Islet precursor cell (in vitro differentiated cells): ENCODE data around the gene ACAA1.
"Not testable (repeated sequence)": the region's sequence is repeated elsewhere in the genome, so short reads cannot be mapped to it uniquely, and the experiment has no call there.

Experiments used
- DNase-seq: peaks from one replicate; pipeline ENCODE4 v3.0.0-alpha.2; 2018

Gene ACAA1

DNA sequence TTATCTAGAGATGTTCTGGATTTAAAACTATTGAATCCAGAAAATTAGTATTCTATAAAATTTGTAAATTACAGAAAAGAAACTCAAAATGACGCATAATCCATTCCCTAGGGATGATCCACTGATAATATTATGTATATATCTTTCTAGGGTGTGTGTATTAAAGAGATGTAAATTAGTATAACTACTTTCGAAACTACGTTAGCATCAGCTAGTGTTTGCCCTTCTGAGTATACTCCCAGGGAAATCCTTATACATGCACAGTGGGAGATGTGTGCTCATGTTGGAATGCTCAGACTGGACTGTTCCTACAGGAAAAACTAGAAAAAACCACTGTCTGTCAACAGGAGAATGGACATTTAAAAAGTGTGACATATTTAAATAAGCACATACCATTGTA lies 36.4 kb downstream of the ACAA1 start:
- no peak for DNase-seq

- DNase-seq = peak; percentile 50
Observed at GRCh38 chr3:38099518-38099917, 37.4 kb downstream of the ACAA1 start.

DNA sequence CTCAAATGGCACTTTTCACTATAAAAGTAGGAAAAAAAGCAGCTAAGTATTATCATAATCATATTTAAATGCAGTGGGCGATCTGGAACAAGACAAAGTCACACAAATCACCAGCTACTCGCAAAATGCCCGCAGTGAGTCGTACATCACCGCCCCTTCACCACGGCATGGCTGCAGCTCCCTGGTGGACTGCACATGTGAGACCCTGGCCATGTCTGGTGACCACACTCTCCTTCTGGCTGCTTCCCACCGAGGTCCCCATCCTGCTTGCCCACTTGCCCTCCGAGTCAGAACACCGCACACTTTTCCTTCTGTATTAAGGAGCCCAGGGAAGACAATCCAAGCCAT lies 38.6 kb downstream of the ACAA1 start:
- DNase-seq = no peak

GRCh38 chr3:38097446-38098375 lies 39.2 kb downstream of the ACAA1 start:
- peak; percentile 45 for DNase-seq

DNA sequence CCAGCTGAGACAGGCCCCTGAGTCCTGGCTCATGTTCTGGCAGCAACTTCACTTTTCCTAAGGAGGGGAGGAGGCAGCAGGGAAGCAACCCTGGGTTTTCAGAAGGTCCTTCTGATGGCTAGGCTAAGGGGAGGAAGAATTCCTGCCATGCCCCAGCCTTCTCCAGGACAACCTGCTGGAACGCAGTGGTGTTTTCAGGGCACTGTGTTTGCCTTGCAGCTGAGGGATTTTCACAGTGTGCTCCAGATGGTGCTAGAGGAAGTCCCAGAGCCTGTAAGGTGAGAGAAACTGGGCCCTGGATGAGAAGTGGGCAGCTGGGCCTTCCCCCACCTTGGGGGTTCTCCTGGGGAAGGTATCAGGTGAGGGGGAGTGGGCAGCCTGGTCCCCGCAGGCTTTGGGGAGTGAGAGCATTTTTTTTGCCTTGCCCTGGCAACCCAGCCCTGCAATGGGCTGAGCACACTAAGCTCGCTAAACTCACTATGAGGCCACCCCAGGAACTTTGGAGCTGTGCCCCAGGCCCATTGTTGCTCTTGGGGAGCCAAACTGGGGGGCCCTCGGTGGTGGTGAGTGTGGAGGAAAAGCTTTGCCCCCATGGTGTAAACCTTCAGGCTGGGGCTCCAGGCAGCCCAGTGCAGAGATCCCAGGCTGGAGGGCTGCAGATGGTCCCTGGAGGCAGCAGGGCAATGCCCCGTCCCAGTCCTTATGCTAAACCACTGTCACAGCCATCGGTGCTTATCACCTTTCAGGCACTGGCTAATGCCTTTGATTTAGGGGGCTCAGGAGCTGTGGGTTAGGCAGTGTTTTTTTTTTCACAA lies 41.1 kb downstream of the ACAA1 start:
- peak; percentile 44 for DNase-seq

GRCh38 chr3:38094999-38095398 lies 41.9 kb downstream of the ACAA1 start:
- no peak for DNase-seq

DNA sequence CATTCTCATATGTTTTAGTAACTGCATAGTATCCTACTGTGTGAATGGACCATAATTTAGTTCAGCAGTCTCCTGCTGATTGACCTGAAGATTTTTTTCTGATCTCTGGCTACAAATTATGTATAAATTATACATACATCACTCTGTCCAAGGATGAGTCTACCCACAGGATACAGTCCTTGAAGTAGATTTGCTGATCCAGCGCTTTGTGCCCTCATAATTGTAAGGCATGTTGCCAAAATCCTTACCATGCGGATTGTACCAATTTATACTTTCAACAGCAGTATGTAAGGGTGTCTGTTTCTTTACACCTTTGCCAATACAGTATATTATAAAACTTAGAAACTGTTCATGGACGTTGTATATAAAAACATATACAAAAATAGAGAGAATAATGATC lies 46.5 kb downstream of the ACAA1 start:
- DNase-seq = no peak

DNA sequence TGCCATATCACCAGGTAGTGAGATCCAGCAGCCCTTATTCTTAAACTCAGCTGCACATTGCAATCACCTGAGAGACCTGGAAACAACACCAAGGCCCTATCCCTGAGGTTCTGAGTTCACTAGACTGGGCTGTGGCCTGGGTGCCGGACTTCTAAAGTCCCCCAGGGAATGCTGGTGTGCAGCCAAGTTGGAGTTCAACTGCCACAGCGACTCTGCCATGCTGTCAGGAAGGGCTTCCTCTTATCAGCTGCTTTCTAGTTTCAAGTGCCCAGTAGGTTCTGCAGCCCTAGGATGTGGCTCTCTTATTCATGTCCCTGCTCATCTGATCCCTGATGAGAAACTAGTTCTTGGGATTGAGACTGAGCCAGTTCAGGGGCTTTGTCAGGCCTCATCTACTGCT lies 47.8 kb downstream of the ACAA1 start:
- DNase-seq = no peak

DNA sequence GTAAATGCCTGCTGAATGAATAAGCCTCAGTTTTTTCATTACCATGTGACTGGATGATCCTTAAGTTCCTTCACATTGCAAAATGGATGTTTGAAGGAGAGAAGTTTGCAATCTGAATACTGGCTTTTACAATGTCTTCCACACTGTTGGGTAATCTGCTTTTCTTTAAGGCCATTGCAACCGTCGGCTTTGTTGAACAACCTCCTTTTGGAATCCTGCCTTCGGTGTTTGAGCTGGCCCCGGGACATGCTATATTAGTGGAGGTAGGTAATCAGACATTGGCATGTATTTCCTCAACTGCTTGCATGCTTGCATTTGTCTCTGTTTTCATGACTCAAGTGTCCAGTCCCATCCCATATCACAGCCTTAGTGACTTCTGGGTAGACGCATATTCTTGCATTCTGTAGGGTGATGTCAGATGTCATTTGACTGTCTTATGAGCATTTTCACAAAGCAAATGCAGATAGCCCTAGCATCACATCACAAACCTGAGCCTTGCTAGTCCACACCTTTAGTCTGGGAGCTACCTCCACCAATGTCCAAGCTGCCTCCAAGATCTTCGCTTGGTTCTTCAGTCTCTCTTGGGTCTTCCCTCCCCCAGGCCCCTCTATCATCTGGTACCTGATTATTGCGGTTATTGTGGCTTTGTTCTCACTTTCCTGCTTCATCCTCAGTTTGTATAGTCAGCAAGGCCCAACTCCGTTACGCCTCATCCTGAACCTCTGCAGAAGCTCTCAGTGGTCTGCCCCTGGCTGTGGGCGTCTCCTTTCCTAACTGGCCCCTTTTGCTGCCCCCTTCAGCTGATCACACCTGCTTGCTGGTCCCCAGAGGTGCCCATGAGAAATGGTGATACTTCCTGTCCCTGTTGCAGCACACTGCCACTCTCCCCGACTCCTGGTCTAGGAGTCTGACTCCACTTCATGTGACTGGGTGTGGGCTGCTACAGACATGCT lies 48.5 kb downstream of the ACAA1 start:
- DNase-seq = no peak

- DNase-seq = not testable (repeated sequence)
Observed at GRCh38 chr3:38087278-38087677, 49.6 kb downstream of the ACAA1 start.

DNA sequence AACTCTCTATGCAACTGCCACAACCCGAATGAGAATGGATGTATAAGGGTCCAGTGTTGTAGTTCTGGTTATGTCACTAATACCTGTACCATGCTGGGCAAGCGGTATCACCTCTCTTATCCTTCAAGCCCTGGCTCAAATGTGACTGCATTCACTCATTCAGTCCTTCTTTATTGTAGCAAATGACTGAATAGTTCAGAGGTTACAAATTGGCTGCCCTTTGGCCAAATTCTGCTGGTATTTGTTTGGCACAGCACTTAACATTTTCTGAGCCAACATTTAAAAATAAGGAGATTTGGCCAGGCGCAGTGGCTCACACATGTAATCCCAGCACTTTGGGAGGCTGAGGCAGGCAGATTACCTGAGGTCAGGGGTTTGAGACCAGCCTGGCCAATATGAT lies 50.4 kb downstream of the ACAA1 start:
- no peak for DNase-seq

- no peak for DNase-seq
Observed at GRCh38 chr3:38085943-38086324, 51.0 kb downstream of the ACAA1 start.

DNA sequence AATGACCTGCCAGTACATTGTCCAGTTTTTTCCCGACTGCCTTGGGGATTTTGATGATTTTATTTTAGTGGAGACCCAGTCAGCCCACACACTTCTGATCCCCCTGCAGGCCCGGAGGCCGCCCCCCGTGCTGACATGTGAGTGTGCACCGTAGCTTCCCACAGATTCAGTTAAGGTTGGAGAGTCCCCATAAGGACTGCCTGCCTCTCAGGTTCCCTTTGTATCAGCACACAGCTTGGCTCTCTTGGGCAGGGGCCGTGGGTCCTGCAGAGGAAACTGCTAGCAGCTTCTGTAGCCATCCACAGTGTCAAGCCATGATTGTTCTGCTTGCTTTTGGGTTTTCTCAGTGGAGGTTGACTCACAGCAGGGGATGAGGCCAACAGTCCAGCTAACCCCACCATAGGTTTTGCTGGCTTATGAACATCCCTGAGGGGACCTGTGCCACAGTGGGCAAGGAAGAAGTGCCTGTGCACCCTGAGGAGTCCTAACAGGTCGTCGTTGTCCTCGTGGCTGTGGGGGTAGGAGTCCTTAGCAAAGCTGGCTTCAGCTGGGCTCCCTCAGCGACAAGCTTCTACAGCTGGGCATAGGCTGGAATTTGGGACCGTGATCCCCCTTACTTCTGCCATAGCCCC lies 51.5 kb downstream of the ACAA1 start:
- no peak for DNase-seq

DNA sequence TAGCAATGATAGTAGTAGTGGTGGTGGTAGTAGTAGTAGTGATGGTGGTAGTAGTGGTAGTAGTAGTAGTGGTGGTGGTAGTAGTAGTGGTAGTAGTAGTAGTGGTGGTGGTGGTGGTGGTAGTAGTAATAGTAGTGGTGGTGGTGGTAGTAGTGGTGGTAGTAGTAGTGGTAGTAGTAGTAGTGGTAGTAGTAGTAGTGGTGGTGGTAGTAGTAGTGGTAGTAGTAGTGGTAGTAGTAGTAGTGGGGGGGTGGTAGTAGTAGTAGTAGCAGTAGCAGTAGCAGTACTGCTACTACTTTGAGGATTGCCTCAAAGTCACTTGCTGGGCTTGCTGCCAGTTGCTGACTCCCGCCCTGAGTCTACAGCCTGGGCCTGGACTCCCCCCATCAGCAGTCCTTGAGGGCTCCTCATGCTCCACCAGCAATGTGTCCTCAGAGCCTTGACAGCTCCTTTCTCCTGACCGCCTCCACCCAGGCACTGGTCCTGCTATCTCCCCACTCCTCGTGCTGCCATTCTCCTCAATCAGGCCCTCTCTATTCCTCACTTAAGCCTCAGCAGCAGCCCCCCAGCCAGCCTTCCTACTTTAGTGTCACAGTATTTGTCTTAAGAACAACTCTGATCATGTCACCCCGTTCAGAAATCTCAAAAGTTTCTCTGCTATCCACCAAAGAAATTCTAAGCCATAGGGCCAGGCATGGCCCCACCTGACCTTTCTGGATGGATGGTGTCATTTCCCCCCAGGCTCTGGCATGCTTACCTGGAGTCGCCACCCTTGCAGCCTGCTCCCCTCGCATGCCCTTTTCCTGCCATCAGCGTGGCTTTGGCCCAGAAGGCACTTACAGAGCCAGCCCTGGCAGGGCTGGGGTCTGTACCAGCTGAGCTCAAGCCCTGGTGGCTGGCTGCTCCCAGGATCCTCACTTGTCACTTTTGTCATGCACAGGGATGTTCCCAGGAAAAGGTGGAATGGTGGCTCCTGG lies 52.3 kb downstream of the ACAA1 start:
- DNase-seq = peak; percentile 60

- no peak for DNase-seq
Observed at GRCh38 chr3:38083871-38084333, 53.0 kb downstream of the ACAA1 start.

GRCh38 chr3:38083254-38083653 lies 53.7 kb downstream of the ACAA1 start:
- DNase-seq = not testable (repeated sequence)

- not testable (repeated sequence) for DNase-seq
Observed at GRCh38 chr3:38082296-38082695, 54.6 kb downstream of the ACAA1 start.

- DNase-seq = not testable (repeated sequence)
Observed at GRCh38 chr3:38077073-38077472, 59.9 kb downstream of the ACAA1 start.
